Measurements from ENCODE around the gene USP34.
"Not testable (repeated sequence)": the region's sequence is repeated elsewhere in the genome, so short reads cannot be mapped to it uniquely, and the experiment has no call there.

The USP34 gene

DNA sequence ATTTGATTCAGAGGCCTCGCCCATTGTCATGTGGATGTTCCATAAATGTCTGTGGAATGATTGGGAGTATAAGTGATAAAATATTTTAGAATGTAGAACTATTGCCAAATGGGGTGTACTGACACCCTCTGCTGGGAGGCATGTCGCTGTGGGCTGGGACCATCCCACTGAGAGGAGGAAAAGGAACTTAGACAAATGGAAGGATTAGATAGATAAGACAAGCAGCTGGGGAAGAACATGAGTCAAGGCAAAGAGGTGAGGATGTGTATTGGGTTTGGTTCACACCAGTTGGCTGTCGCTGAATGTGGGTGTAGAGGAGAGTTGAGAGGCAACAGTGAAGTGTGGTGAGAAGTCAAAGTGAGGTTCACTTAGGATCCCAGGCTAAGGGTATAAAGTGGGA lies 304.9 kb downstream of the USP34 start:
- Histone ChIP-seq H3K9me3 (ENCODE audit: low read depth, low read length) (no peaks in the 10 kb centered on the region), H3K9ac (ENCODE audit: insufficient read length) (no peak overlapping the region), H3K27ac (no peak overlapping the region), H3K4me3 (no peak overlapping the region), H3K36me3 (ENCODE audit: insufficient read depth, low read length) (peaks cover 7% of the 10 kb centered on the region; the same call in 1 of the 2 replicates)
- DNase-seq (ENCODE audit: low read depth, low spot score) = no peak
- no peak for TF ChIP-seq FOXP2 (optimal IDR thresholded peaks at IDR 0.05; ENCODE audit: control extremely low read depth, extremely low read length, insufficient read depth)
- no peak for TF ChIP-seq POLR2AphosphoS5 (IDR thresholded peaks at IDR 0.05; ENCODE audit: borderline replicate concordance, low read depth, low read length)
- no peak for TF ChIP-seq EZH2 (IDR thresholded peaks at IDR 0.05)

DNA sequence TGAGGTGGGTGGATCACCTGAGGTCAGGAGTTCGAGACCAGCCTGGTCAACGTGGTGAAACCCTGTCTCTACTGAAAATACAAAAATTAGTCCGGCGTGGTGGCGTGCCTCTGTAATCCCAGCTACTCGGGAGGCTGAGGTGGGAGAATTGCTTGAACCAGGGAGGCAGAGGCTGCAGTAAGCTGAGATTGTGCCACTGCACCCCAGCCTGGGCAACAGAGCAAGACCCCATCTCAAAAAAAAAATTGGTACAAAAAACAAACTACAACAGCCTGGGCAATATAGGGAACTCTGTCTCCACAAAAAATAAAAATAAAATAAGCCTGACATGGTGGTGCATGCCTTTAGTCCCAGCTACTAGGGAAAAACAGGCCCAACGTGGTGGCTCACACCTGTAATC lies 305.8 kb downstream of the USP34 start:
- not testable (repeated sequence) for DNase-seq (ENCODE audit: low read depth, low spot score); H3K9ac ChIP-seq (ENCODE audit: insufficient read length); H3K4me3 ChIP-seq; H3K9me3 ChIP-seq (ENCODE audit: low read depth, low read length); H3K27ac ChIP-seq; H3K36me3 ChIP-seq (ENCODE audit: insufficient read depth, low read length)

DNA sequence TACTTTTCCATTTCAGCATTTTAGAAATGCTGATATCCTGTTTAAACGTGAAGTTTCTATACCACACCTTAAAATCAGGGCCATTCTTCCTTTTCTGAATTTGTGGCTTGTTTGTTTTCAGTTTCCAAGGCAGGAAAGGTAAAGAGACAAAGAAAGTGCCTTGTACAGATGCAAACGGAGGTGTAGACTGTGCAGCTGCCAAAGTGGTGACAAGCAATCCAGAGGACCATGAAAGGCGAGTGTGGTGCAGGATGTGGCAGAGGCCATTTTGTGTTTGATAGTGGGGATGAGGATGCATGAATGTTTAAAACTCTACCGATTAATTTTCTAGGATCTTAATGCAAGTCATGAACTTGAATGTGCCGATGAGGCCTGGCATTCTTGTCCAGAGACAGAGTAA lies 308.2 kb downstream of the USP34 start:
- no peak for DNase-seq (ENCODE audit: low read depth, low spot score)
- no peaks in the 10 kb centered on the region for H3K9me3 ChIP-seq (ENCODE audit: low read depth, low read length)
- peaks cover 7% of the 10 kb centered on the region; the same call in 1 of the 2 replicates for H3K36me3 ChIP-seq (ENCODE audit: insufficient read depth, low read length)
- H3K9ac ChIP-seq (ENCODE audit: insufficient read length) = no peak overlapping the region
- no peak for TF ChIP-seq POLR2AphosphoS5 (IDR thresholded peaks at IDR 0.05; ENCODE audit: borderline replicate concordance, low read depth, low read length)
- no peak for TF ChIP-seq FOXP2 (optimal IDR thresholded peaks at IDR 0.05; ENCODE audit: control extremely low read depth, extremely low read length, insufficient read depth)
- no peak for TF ChIP-seq EZH2 (IDR thresholded peaks at IDR 0.05)
- H3K27ac ChIP-seq = no peak overlapping the region
- no peak overlapping the region for H3K4me3 ChIP-seq

DNA sequence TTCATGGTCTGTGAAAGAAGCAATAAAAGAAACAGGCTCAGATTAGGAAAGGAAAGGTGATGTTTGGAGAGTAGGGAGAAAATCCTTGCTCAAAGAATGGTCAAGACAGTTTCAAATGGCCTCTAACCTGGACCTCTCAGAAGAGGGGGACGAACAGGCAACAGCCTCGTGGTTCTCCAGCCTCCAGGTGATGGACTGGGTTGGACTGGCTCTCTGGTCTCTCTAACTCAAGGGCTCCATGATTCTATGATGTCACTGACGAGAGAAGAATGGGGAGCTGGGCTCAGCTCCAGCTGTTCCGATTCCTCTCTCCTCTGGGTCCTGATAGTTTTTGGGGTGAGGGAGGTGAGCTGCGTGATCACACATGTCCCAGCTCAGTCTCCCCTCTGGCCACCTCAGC lies 309.0 kb downstream of the USP34 start, which contains the start of gene C2orf74:
C2orf74 (plus strand) TSS at position 301 of the 400 bp plus-strand sequence. CDS start 327 bp downstream, outside the sequence.
- Histone ChIP-seq H3K27ac (no peak within 1 kb of the TSS), H3K9ac (ENCODE audit: insufficient read length) (no peak within 1 kb of the TSS), H3K4me3 (no peak within 1 kb of the TSS), H3K9me3 (ENCODE audit: low read depth, low read length) (no peaks in the 10 kb centered on the region), H3K36me3 (ENCODE audit: insufficient read depth, low read length) (peaks cover 7% of the 10 kb centered on the region; the same call in 1 of the 2 replicates)
- TF ChIP-seq FOXP2 (optimal IDR thresholded peaks at IDR 0.05; ENCODE audit: control extremely low read depth, extremely low read length, insufficient read depth) = no peak
- TF ChIP-seq POLR2AphosphoS5 (IDR thresholded peaks at IDR 0.05; ENCODE audit: borderline replicate concordance, low read depth, low read length) = no peak
- no peak for TF ChIP-seq EZH2 (IDR thresholded peaks at IDR 0.05)
- no peak for DNase-seq (ENCODE audit: low read depth, low spot score)

DNA sequence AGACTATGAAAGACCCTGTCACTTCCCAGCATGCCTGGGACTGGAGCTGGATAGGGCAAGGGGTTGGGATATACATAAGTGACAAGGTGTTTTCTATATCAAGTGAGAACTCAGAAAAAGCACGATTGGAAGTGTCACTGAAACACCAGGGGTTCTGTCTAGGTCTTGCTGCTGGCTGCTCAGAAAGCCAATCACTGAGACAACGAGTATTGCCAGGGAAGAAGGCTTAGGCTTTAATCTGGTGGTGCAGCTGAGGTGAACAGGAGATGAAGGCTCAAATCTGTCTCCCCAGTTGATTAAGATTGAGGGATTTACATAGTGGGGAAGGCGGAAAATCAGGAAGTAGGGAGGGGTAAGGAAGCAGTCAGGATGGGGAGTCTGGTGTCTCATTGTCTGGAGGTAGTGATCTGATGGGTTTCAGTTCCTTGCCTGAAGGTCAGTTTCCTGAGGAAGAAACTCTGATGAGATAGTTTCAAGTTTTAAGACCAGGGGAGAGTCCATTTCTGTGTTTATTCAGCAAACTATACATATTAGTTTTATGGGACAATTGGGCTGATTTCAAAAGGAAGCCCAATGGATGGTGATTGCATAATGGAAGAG lies 312.4 kb downstream of the USP34 start:
- no peak for DNase-seq (ENCODE audit: low read depth, low spot score)
- Histone ChIP-seq H3K27ac (no peak overlapping the region), H3K9ac (ENCODE audit: insufficient read length) (no peak overlapping the region), H3K4me3 (no peak overlapping the region), H3K9me3 (ENCODE audit: low read depth, low read length) (no peaks in the 10 kb centered on the region), H3K36me3 (ENCODE audit: insufficient read depth, low read length) (no peaks in the 10 kb centered on the region)
- no peak for TF ChIP-seq POLR2AphosphoS5 (IDR thresholded peaks at IDR 0.05; ENCODE audit: borderline replicate concordance, low read depth, low read length)
- no peak for TF ChIP-seq EZH2 (IDR thresholded peaks at IDR 0.05)
- TF ChIP-seq FOXP2 (optimal IDR thresholded peaks at IDR 0.05; ENCODE audit: control extremely low read depth, extremely low read length, insufficient read depth) = no peak

DNA sequence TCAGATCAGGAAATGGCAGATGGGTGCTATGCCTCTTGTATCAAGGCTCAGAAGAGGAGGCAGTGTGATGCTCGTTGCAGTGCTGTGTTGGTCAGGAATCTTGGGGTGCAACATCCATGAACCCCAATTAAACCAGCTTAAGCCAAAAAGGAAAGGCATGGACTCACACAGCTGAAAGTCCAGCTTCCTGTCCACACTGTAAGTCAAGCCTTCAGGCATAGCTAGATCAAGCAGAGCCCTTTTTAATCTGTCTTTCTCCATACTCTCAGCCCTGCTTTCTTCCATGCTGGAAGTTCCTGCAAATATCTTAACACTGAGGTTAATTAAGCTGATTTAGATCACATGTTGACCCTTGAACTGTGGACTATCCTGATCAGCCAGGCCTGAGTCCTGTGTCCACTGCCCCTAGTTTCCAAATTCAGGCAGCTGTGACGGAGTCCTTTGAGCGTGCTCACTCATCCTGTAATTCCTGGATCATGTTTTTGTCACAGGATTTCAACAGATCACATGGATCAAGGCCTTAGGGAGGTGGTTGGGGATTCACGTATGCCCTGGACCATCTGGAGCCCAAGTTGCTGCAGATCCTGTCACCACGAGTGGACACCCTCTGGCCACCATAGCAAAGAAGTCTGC lies 313.4 kb downstream of the USP34 start:
- H3K36me3 ChIP-seq (ENCODE audit: insufficient read depth, low read length) = no peaks in the 10 kb centered on the region
- DNase-seq (ENCODE audit: low read depth, low spot score) = no peak
- TF ChIP-seq FOXP2 (optimal IDR thresholded peaks at IDR 0.05; ENCODE audit: control extremely low read depth, extremely low read length, insufficient read depth) (no peak), POLR2AphosphoS5 (IDR thresholded peaks at IDR 0.05; ENCODE audit: borderline replicate concordance, low read depth, low read length) (no peak)
- no peak overlapping the region for H3K9ac ChIP-seq (ENCODE audit: insufficient read length)
- no peak overlapping the region for H3K4me3 ChIP-seq
- no peak overlapping the region for H3K27ac ChIP-seq
- no peaks in the 10 kb centered on the region for H3K9me3 ChIP-seq (ENCODE audit: low read depth, low read length)

DNA sequence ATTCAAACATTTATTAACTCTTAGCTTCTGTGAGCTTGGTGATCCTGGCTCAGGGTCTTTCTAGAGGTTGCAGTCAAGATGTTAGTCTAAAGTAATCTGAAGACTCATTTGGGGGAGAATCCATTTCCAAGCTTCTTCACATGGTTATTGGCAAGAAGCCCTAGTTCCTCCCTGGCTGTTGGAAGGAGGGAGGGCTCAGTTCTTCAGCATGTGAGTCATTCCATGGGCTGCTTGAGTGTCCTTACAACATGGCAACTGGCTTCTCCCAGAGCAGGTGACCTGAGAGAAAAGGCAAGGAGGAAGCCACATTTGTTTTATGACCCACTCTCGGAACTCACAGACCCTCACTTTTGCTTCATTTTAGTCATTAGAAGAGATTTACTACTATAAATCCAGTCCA lies 319.5 kb downstream of the USP34 start:
- no peak for DNase-seq (ENCODE audit: low read depth, low spot score)
- Histone ChIP-seq H3K9me3 (ENCODE audit: low read depth, low read length) (no peaks in the 10 kb centered on the region), H3K27ac (no peak overlapping the region), H3K9ac (ENCODE audit: insufficient read length) (no peak overlapping the region), H3K36me3 (ENCODE audit: insufficient read depth, low read length) (peaks cover 4% of the 10 kb centered on the region; the same call in 1 of the 2 replicates), H3K4me3 (no peak overlapping the region)
- TF ChIP-seq EZH2 (IDR thresholded peaks at IDR 0.05) = no peak
- no peak for TF ChIP-seq FOXP2 (optimal IDR thresholded peaks at IDR 0.05; ENCODE audit: control extremely low read depth, extremely low read length, insufficient read depth)
- TF ChIP-seq POLR2AphosphoS5 (IDR thresholded peaks at IDR 0.05; ENCODE audit: borderline replicate concordance, low read depth, low read length) = no peak

DNA sequence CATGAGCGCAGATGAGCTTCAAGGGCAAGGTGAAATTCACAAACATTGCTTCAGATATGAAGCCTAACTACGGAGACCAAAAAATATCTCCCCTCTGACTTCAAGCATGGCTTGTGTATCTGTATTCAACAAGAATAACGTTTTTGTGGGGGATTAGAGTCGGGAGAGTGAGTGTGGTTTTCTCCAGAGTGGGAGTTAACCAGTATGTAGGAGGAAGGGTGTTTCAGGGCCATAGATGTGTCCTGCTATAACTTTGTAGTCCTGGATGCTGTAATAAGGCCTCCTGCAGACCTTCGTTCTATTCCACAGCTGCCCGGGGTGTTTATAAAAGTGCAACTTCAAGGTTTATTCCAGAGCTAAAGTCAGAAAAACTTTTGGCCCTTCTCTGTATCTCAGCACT lies 321.8 kb downstream of the USP34 start:
- no peak overlapping the region for H3K27ac ChIP-seq
- no peaks in the 10 kb centered on the region for H3K9me3 ChIP-seq (ENCODE audit: low read depth, low read length)
- no peak overlapping the region for H3K9ac ChIP-seq (ENCODE audit: insufficient read length)
- no peak for DNase-seq (ENCODE audit: low read depth, low spot score)
- no peak overlapping the region for H3K4me3 ChIP-seq
- H3K36me3 ChIP-seq (ENCODE audit: insufficient read depth, low read length) = peaks cover 4% of the 10 kb centered on the region; the same call in 1 of the 2 replicates
- TF ChIP-seq EZH2 (IDR thresholded peaks at IDR 0.05) (no peak), FOXP2 (optimal IDR thresholded peaks at IDR 0.05; ENCODE audit: control extremely low read depth, extremely low read length, insufficient read depth) (no peak), POLR2AphosphoS5 (IDR thresholded peaks at IDR 0.05; ENCODE audit: borderline replicate concordance, low read depth, low read length) (no peak)

DNA sequence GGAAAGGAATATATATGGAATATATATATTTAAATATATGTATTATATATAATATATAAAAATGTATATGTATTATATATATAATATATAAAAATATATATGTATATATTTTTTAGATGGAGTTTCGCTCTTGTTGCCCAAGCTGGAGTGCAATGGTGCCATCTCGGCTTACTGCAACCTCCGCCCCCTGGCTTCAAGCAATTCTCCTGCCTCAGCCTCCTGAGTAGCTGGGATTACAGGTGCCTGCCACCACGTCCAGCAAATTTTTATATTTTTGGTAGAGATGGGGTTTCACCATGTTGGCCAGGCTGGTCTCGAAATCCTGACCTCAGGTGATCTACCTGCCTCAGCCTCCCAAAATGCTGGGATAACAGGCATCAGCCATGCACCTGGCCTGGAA lies 322.8 kb downstream of the USP34 start:
- H3K9ac ChIP-seq (ENCODE audit: insufficient read length); H3K36me3 ChIP-seq (ENCODE audit: insufficient read depth, low read length); H3K9me3 ChIP-seq (ENCODE audit: low read depth, low read length); H3K4me3 ChIP-seq; H3K27ac ChIP-seq; DNase-seq (ENCODE audit: low read depth, low spot score): not testable (repeated sequence)
